GM21723 (cell line): ENCODE measurements around the gene CHCT1.

Experiments
- ATAC-seq: cut with Tn5 transposase; IDR thresholded peaks from one replicate; pipeline ENCODE4 v1.9.1; 2021; ENCODE audit warnings: mild to moderate bottlenecking, moderate library complexity; ENCODE audit not compliant: unreplicated experiment

Gene CHCT1

GRCh38 chr17:60439501-60439900 is 17.2 kb downstream of the CHCT1 start:
- no peak for ATAC-seq

- ATAC-seq: no peak
These were observed 20.2 kb downstream of the CHCT1 start for GRCh38 chr17:60442271-60443173.

- no peak for ATAC-seq
These were observed 21.4 kb downstream of the CHCT1 start for GRCh38 chr17:60443713-60444112.

- ATAC-seq: no peak
These were observed 22.9 kb downstream of the CHCT1 start for GRCh38 chr17:60445144-60445543.

GRCh38 chr17:60447375-60447774 is 25.1 kb downstream of the CHCT1 start:
- no peak for ATAC-seq

GRCh38 chr17:60451071-60451470 is 28.8 kb downstream of the CHCT1 start:
- ATAC-seq: no peak

- ATAC-seq: no peak
These were observed 29.7 kb downstream of the CHCT1 start for GRCh38 chr17:60451965-60452364.

GRCh38 chr17:60455378-60455777 is 33.1 kb downstream of the CHCT1 start:
- ATAC-seq: no peak

GRCh38 chr17:60457148-60457547 is 34.9 kb downstream of the CHCT1 start:
- no peak for ATAC-seq

- ATAC-seq: no peak
These were observed 39.3 kb downstream of the CHCT1 start for GRCh38 chr17:60461584-60461983.

- no peak for ATAC-seq
These were observed 41.0 kb downstream of the CHCT1 start for GRCh38 chr17:60463157-60463835.

GRCh38 chr17:60464343-60464742 is 42.1 kb downstream of the CHCT1 start:
- ATAC-seq: no peak

- no peak for ATAC-seq
These were observed 46.1 kb downstream of the CHCT1 start for GRCh38 chr17:60468371-60468770.

GRCh38 chr17:60471451-60471850 is 49.2 kb downstream of the CHCT1 start:
- ATAC-seq: no peak

- ATAC-seq: no peak
These were observed 50.2 kb downstream of the CHCT1 start for GRCh38 chr17:60472449-60472848.

GRCh38 chr17:60473788-60474187 is 51.5 kb downstream of the CHCT1 start:
- no peak for ATAC-seq
